GM12872 (cell line): ENCODE results near the gene BLVRB.

Experiments used
- TF ChIP-seq, protein P1 (sequence below): IDR thresholded peaks from 3 replicates; pipeline ENCODE4 v1.5.1; 2011; ENCODE audit warnings: low read depth, mild to moderate bottlenecking, low read length, moderate library complexity; ENCODE audit not compliant: insufficient read depth

BLVRB gene

DNA sequence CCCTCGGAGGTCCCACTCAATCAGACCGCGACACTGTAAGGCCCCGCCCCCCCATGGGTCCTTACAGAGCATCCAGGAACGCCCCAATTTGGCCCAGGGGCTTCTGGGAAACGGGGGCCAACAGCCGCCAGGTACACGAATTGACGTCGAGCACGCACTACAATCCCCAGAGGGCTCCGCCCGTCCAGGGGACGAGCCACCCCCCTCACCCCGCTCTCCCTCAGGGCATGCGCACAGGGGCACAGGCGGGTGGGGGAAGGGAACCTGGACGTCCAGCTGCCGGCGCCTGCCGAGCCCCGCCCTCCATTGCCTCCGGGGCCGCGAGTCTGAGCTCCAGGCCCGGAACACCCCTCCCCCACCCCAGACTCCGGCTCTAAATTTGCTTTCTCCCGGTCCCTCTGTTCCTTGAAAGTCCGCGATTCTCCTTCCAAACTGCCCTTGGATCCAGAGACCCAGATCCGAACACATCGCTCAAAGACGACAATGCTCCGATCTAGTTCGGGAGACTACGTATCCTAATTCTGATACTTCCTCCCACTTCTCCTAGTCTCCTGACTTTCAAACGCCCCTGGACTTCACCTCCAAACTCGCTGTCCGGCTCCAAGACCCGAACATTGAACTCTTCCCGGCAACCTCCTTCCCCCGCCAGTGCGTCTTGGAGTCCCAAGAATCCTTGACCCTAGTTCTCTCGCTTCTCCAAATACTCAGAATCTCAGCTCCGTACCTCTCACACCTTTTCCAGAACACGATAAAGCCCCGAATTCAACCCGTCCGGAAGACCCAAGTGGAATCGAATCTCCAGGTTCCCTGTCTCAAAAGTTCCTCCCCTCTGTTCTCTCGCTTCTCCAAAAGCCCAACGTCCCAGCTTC is 22.2 kb downstream of the BLVRB start:
- TF ChIP-seq, protein P1, sequence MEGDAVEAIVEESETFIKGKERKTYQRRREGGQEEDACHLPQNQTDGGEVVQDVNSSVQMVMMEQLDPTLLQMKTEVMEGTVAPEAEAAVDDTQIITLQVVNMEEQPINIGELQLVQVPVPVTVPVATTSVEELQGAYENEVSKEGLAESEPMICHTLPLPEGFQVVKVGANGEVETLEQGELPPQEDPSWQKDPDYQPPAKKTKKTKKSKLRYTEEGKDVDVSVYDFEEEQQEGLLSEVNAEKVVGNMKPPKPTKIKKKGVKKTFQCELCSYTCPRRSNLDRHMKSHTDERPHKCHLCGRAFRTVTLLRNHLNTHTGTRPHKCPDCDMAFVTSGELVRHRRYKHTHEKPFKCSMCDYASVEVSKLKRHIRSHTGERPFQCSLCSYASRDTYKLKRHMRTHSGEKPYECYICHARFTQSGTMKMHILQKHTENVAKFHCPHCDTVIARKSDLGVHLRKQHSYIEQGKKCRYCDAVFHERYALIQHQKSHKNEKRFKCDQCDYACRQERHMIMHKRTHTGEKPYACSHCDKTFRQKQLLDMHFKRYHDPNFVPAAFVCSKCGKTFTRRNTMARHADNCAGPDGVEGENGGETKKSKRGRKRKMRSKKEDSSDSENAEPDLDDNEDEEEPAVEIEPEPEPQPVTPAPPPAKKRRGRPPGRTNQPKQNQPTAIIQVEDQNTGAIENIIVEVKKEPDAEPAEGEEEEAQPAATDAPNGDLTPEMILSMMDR, result no peak

DNA sequence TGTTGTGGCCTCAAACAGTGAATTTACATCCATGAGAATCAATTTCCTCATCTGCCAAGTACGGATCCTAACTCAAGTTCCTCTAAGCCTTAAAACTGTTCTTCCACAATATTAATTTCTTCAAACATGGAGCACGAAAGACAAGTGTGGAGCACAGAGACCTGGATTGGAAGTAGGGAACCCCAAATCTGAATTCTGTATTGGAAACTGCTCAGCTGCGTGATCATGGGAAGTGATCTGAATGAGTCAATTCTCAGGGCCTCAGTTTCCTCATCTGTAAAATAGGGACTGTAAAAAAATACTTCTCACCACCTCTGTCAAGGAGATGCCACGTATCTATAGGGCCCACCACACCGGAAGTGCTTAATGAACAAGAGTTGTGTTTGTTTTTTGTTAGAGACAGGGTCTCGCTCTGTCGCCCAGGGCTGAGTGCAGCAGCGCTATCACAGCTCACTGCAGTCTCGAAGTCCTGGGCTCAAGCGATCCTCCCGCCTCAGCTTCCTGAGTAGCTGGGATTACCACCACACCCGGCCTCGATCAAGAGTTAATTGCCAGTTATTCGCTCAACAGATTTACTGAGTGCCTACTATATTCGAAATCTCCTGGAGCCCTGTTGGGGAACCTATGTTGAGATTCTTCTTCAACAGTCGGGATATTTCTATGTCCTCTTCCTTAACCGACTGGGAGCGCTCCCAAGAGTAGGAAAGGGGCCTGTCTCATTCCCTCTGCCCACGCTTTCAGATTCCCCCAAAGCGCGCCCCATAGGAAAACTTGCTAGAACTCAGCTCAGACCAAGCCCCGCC is 23.0 kb downstream of the BLVRB start:
- TF ChIP-seq, protein P1, result no peak

DNA sequence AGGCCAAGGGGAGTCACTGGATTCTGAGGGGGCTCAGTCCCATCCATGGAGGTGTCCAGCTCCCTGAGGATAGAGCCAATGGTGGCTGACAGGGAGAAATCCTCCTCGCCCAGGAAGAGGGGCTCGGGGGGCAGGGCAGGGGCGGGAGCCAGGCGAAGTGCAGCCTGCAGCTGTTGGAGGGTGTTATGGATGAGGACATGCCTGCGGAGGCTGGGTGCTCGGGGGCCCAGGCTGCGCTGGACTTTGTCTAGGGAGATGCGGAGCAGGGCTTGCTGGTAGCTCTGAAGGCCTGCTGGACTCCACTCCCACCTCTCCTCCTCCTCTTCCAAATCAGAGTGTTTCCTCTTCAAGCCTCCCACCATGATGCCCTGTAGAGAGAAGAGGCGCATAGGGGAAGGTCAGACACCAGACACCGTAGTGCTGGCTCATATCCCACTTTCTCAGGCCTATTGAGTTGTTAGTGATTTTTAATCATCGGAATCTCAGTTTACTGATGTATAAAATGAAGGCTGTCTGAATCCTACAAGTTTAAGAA is 23.8 kb downstream of the BLVRB start:
- TF ChIP-seq, protein P1, result no peak

DNA sequence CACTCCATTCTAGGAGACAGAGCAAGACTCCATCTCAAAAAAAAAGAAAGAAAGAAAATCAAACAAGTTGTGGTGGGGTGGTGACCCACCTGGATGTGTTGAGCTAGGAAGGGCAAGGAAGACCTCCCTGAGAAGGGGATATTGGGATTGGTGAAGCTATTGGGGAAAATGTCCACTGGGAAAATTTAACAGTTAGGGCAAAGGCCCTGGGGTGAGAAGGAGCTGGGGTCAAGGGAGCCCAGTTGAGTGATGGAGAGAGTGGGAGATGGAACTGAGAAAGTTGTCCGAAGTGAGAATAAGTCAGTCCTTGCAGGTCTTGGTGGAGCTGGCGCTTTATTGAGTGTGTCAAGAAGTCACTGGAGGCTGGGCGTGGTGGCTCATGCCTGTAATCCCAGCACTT is 27.3 kb downstream of the BLVRB start:
- TF ChIP-seq, protein P1, result no peak

DNA sequence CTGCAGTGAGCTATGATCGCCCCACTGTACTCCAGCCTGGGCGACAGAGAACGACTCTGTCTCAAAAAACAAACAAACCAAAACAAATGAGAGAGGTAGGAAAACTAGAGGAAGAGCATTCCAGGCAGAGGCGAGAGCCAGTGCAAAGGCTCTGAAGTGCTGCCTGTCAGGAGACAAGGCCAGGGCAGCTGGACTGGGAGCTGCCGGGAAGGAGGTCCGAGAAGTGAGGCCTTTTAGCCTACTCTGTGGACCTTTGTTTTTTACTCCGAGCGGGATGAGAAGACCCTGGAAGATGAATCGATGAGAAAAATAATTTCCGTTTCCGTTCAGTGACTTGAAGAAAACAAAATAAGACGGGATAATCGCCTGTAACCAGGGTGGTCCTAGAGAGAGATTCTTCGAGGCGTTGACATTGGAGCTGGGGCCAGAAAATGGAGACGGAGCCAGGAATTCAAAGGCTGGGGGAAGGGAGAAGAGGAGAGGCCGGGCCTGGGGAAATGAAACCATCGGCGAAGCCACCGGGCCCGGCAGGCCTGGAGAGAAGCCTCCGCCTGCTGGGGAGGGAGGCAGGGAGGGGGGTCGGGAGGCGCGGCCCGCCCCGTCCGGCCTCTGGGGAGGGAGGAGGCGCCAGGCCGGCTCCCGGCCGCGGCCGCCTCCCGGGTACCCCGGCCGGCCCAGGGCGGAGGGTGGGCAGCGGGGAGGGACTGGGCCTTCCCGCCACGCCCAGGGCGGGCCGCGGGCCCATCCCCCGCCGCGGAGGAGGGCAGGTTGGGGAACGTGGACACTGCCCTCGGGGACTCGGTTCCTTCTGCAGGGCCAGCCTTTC is 31.9 kb downstream of the BLVRB start:
- TF ChIP-seq, protein P1, result no peak

DNA sequence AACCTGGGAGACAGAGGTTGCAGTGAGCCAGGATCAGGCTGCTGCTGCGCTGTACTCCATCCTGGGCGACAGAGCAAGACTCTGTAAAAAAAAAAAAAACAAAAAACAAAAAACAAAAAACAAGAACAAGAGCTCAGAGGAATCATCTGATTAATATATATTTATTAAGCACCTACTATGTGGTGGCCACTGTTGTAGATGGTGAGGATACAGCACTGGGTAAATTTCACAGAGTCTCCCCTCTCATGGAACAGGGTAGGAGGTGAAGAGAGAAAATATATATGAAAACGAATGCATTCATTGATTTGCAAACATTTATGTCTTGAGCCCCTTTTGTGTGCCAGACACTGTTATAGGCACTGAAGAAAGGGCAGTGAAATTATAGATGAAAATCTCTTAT is 33.8 kb downstream of the BLVRB start:
- TF ChIP-seq, protein P1, result no peak
